HepG2 (cell line): ENCODE data around the gene KDM8. TPM values are rescaled to one million over a fixed set of nuclear protein-coding genes. Genes with fewer than 3 reads are reported as not detected.
A peak's percentile ranks its signal among the peaks of the same experiment; 100 is the strongest.

Experiments
- CAMTA2 ChIP-seq: sonication (generic); formaldehyde crosslinking; IDR thresholded peaks from 2 replicates; pipeline ENCODE4 v1.4.0; 2020; ENCODE audit warnings: mild to moderate bottlenecking, missing genetic modification reagents, borderline replicate concordance
- CENPX ChIP-seq: sonication (generic); formaldehyde crosslinking; IDR thresholded peaks from 2 replicates; pipeline ENCODE4 v1.9.0; 2021; ENCODE audit warnings: mild to moderate bottlenecking, missing genetic modification reagents, moderate library complexity
- MXD4 ChIP-seq: IDR thresholded peaks from 2 replicates; pipeline ENCODE4 v1.6.1; 2016; ENCODE audit warnings: mild to moderate bottlenecking, missing biosample characterization, missing genetic modification reagents
- TCF7 ChIP-seq: sonication (generic); IDR thresholded peaks from 2 replicates; pipeline ENCODE4 v1.6.1; 2016; ENCODE audit warnings: antibody characterized with exemption, low read depth
- ZNF563 ChIP-seq: sonication (generic); formaldehyde crosslinking; IDR thresholded peaks from 2 replicates; pipeline ENCODE4 v1.8.0; 2022; ENCODE audit warnings: mild to moderate bottlenecking, moderate library complexity, missing genetic modification reagents
- polyA plus RNA-seq, 8 experiments: library from polyadenylated mRNA; depleted of rRNA in 3 of 8; stranded (reverse) in 7 of 8; unstranded in 1 of 8; fragments of >200 nt; fragmentation: Illumina TruSeq in 4 of 8; extraction: Trizol in 4 of 8; gene quantifications; 2 replicates each; pipeline versions ENCODE4 v1.2.1 to v1.2.3, GENCODE V29; 2011 to 2016; ENCODE audit warnings: low read depth in 4 of 8, missing spikeins in 1 of 8, mixed read lengths in 1 of 8; ENCODE audit not compliant: insufficient read depth in 1 of 8
- total RNA-seq, 5 experiments: library from RNA; depleted of rRNA; stranded (reverse); fragments of >200 nt; fragmentation: Illumina TruSeq; extraction: Trizol; gene quantifications; 2 replicates each; pipeline ENCODE4 v1.2.3, GENCODE V29; 2016; ENCODE audit warnings: low read depth in 1 of 5
- TF ChIP-seq, protein P1 (sequence below): sonication (generic); formaldehyde crosslinking; IDR thresholded peaks from 2 replicates; pipeline ENCODE4 v1.4.0; 2020; ENCODE audit warnings: mild to moderate bottlenecking, missing genetic modification reagents
- TF ChIP-seq, protein P2 (sequence below): sonication (generic); formaldehyde crosslinking; IDR thresholded peaks from 2 replicates; pipeline ENCODE4 v1.4.0; 2020; ENCODE audit warnings: missing genetic modification reagents

The KDM8 gene
- total and polyA plus RNA-seq, 2 of the 13 experiments (the other 11 are each of a cell fraction or from before 2014, with no cell fraction given), result 3.3 to 8.6 TPM

DNA sequence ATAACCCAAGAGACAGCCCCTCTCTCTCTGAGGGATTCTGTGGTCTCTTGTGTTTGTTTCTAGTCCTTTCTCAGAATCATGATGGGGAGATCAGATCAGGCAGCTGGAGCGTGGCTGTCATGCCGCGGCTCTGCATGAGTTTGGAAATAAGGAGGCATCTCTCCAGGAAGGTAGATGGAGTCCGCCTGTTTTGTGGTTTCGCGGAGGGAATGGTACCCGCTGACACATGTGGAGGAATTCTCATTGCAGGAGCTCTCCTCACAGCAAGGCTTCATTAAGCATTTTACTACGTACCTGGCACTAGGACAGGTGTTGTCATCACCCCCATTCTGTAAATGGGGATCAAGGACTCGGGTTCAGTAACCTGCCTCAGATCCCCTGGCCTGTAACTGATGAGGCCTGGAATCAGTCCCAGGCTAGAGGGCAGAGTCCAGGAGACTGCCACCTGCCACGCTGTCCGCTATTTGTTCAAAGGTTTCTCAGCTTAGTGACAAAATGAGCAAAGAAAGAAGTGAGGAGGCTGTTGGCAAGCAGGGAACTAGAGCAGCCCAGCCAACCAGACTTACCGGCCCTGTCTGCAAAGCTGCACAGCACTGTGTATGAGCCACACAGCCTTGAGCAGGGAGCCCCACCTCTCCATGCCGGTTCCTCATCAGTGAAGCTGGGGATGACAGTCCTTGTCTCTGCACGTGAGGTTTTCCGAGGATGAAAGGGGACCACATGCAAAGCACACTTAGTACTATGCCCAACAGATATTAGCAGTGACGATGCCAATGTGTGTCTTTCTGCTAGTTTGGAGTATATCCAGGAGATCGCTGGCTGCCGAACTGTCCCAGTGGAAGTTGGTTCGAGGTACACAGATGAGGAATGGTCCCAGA, 11.0 kb downstream of the KDM8 start (continued):
- TF ChIP-seq CAMTA2 (no peak), CENPX (CRISPR knock-in tag) (no peak), MXD4 (CRISPR knock-in tag) (no peak; the same call in 1 of the 2 replicates), TCF7 (0 out of 2 replicates have a peak, but pooled peaks have one; percentile 10), ZNF563 (CRISPR knock-in tag) (no peak)
- TF ChIP-seq, protein P1, sequence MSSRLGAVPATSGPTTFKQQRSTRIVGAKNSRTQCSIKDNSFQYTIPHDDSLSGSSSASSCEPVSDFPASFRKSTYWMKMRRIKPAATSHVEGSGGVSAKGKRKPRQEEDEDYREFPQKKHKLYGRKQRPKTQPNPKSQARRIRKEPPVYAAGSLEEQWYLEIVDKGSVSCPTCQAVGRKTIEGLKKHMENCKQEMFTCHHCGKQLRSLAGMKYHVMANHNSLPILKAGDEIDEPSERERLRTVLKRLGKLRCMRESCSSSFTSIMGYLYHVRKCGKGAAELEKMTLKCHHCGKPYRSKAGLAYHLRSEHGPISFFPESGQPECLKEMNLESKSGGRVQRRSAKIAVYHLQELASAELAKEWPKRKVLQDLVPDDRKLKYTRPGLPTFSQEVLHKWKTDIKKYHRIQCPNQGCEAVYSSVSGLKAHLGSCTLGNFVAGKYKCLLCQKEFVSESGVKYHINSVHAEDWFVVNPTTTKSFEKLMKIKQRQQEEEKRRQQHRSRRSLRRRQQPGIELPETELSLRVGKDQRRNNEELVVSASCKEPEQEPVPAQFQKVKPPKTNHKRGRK (CRISPR knock-in tag), result no peak
- TF ChIP-seq, protein P2, sequence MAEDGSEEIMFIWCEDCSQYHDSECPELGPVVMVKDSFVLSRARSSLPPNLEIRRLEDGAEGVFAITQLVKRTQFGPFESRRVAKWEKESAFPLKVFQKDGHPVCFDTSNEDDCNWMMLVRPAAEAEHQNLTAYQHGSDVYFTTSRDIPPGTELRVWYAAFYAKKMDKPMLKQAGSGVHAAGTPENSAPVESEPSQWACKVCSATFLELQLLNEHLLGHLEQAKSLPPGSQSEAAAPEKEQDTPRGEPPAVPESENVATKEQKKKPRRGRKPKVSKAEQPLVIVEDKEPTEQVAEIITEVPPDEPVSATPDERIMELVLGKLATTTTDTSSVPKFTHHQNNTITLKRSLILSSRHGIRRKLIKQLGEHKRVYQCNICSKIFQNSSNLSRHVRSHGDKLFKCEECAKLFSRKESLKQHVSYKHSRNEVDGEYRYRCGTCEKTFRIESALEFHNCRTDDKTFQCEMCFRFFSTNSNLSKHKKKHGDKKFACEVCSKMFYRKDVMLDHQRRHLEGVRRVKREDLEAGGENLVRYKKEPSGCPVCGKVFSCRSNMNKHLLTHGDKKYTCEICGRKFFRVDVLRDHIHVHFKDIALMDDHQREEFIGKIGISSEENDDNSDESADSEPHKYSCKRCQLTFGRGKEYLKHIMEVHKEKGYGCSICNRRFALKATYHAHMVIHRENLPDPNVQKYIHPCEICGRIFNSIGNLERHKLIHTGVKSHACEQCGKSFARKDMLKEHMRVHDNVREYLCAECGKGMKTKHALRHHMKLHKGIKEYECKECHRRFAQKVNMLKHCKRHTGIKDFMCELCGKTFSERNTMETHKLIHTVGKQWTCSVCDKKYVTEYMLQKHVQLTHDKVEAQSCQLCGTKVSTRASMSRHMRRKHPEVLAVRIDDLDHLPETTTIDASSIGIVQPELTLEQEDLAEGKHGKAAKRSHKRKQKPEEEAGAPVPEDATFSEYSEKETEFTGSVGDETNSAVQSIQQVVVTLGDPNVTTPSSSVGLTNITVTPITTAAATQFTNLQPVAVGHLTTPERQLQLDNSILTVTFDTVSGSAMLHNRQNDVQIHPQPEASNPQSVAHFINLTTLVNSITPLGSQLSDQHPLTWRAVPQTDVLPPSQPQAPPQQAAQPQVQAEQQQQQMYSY (CRISPR knock-in tag), result no peak
